SK-N-SH treated with all-trans-retinoic acid at 6 μM for 48 hours (cell line): Measurements from ENCODE around the gene SHC4.
A peak's percentile ranks its signal among the peaks of the same experiment; 100 is the strongest.

Experiments
- ATAC-seq: fragments of 200-7000 bp; cut with Tn5 transposase; 3 replicates; pipeline ENCODE4 v1.9.1; 2020; ENCODE audit warnings: mild to moderate bottlenecking, moderate library complexity
- BACH2 ChIP-seq: fragments of 250-450 bp; sonication (Bioruptor Pico); IDR thresholded peaks from 2 replicates; pipeline ENCODE4 v1.9.0; 2021; ENCODE audit warnings: mild to moderate bottlenecking, borderline replicate concordance
- ESRRG ChIP-seq: fragments of 250-450 bp; sonication (Bioruptor Pico); IDR thresholded peaks from 2 replicates; pipeline ENCODE4 v1.6.1; 2021; ENCODE audit warnings: mild to moderate bottlenecking
- GLIS3 ChIP-seq: fragments of 250-450 bp; sonication (Bioruptor Pico); IDR thresholded peaks from 2 replicates; pipeline ENCODE4 v1.5.0; 2020; ENCODE audit warnings: mild to moderate bottlenecking, moderate library complexity
- ISL1 ChIP-seq: fragments of 250-450 bp; sonication (Bioruptor Pico); IDR thresholded peaks from 2 replicates; pipeline ENCODE4 v2.1.2; 2022; ENCODE audit warnings: mild to moderate bottlenecking, moderate library complexity
- OSR1 ChIP-seq: fragments of 250-450 bp; sonication (Bioruptor Pico); IDR thresholded peaks from 2 replicates; pipeline ENCODE4 v1.8.0; 2022; ENCODE audit warnings: moderate library complexity, mild to moderate bottlenecking, inconsistent platforms
- PPARA ChIP-seq: fragments of 250-450 bp; sonication (Bioruptor Pico); IDR thresholded peaks from 2 replicates; pipeline ENCODE4 v1.5.0; 2020; ENCODE audit warnings: mild to moderate bottlenecking, borderline replicate concordance
- RARB ChIP-seq: fragments of 250-450 bp; sonication (Bioruptor Pico); IDR thresholded peaks from 2 replicates; pipeline ENCODE4 v1.8.0; 2021; ENCODE audit warnings: mild to moderate bottlenecking, moderate library complexity
- SNAI2 ChIP-seq: fragments of 250-450 bp; sonication (Bioruptor Pico); IDR thresholded peaks from 2 replicates; pipeline ENCODE4 v1.5.0; 2020; ENCODE audit warnings: mild to moderate bottlenecking, moderate library complexity
- TCF4 ChIP-seq: fragments of 250-450 bp; sonication (Bioruptor Pico); IDR thresholded peaks from 2 replicates; pipeline ENCODE4 v1.8.0; 2021; ENCODE audit warnings: mild to moderate bottlenecking, moderate library complexity, borderline replicate concordance
- TOX ChIP-seq: fragments of 250-450 bp; sonication (Bioruptor Pico); IDR thresholded peaks from 2 replicates; pipeline ENCODE4 v1.8.0; 2021; ENCODE audit warnings: mild to moderate bottlenecking, moderate library complexity, borderline replicate concordance
- ZC3H10 ChIP-seq: fragments of 250-450 bp; sonication (Bioruptor Pico); IDR thresholded peaks from 2 replicates; pipeline ENCODE4 v1.5.1; 2021; ENCODE audit warnings: mild to moderate bottlenecking, moderate library complexity
- ZFP3 ChIP-seq: fragments of 250-450 bp; sonication (Bioruptor Pico); IDR thresholded peaks from 2 replicates; pipeline ENCODE4 v1.5.0; 2020; ENCODE audit warnings: mild to moderate bottlenecking, moderate library complexity
- ZFP30 ChIP-seq: fragments of 450-650 bp; formaldehyde crosslinking; IDR thresholded peaks from 2 replicates; pipeline ENCODE4 v1.5.0; 2022; ENCODE audit warnings: mild to moderate bottlenecking, moderate library complexity
- ZNF565 ChIP-seq: fragments of 450-650 bp; formaldehyde crosslinking; conservative IDR thresholded peaks from 2 replicates; pipeline ENCODE4 v1.5.0; 2020; ENCODE audit warnings: low read depth, mild to moderate bottlenecking, moderate library complexity
- ZNF70 ChIP-seq: fragments of 450-650 bp; formaldehyde crosslinking; IDR thresholded peaks from 2 replicates; pipeline ENCODE4 v1.5.0; 2020; ENCODE audit warnings: mild to moderate bottlenecking, moderate library complexity
- ZNF8 ChIP-seq: fragments of 450-650 bp; formaldehyde crosslinking; IDR thresholded peaks from 2 replicates; pipeline ENCODE4 v1.5.0; 2020; ENCODE audit warnings: mild to moderate bottlenecking, moderate library complexity
- TF ChIP-seq, protein P1 (sequence below): fragments of 250-450 bp; sonication (Bioruptor Pico); IDR thresholded peaks from 2 replicates; pipeline ENCODE4 v1.5.0; 2020; ENCODE audit warnings: mild to moderate bottlenecking, moderate library complexity
- TF ChIP-seq, protein P2 (sequence below): fragments of 250-450 bp; sonication (Bioruptor Pico); IDR thresholded peaks from 2 replicates; pipeline ENCODE4 v1.8.0; 2020; ENCODE audit warnings: mild to moderate bottlenecking, moderate library complexity, borderline replicate concordance
- TF ChIP-seq, protein P3 (sequence below): fragments of 250-450 bp; sonication (Bioruptor Pico); IDR thresholded peaks from 2 replicates; pipeline ENCODE4 v1.5.1; 2020; ENCODE audit warnings: low read depth, mild to moderate bottlenecking, moderate library complexity
- TF ChIP-seq, protein P4 (sequence below): fragments of 250-450 bp; sonication (Bioruptor Pico); IDR thresholded peaks from 2 replicates; pipeline ENCODE4 v1.5.1; 2021; ENCODE audit warnings: mild to moderate bottlenecking, moderate library complexity
- TF ChIP-seq, protein P5 (sequence below): fragments of 250-450 bp; sonication (Bioruptor Pico); IDR thresholded peaks from 2 replicates; pipeline ENCODE4 v1.8.0; 2021; ENCODE audit warnings: low read depth, mild to moderate bottlenecking, moderate library complexity, borderline replicate concordance

Gene SHC4

DNA sequence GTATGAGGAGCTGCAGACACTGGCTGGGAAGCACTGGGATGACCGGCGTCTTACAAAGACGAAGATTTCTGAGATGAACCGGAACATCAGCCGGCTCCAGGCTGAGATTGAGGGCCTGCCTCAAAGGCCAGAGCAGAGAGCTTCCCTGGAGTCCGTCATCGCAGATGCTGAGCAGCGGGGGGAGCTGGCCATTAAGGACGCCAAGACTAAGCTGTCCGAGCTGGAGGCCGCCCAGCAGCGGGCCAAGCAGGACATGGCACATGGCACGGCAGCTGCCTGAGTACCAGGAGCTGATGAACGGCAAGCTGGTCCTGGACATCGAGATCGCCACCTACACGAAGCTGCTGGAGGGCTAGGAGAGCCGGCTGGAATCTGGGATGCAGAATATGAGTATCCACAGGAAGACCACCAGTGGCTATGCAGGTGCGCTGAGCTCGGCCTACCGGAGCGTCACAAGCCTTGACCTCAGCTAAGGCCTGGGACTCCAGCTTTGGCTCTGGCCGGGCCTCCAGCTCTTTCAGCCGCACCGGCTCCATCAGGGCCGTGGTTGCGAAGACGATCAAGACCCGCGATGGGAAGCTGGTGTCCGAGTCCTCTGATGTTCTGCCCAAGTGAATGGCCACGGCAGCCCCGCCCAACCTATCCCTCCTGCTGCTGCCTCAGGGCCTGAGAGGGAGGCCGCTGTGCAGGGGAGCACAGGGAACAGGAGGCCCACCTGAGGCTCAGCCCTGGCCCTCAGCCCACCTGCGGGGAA, 9.2 kb upstream of the SHC4 start:
- TF ChIP-seq ZNF70 (no peak), ZFP30 (no peak), SNAI2 (CRISPR knock-in tag) (no peak), GLIS3 (CRISPR knock-in tag) (no peak), PPARA (no peak), ISL1 (no peak), OSR1 (CRISPR knock-in tag) (no peak), ZC3H10 (CRISPR knock-in tag) (no peak), ESRRG (CRISPR knock-in tag) (no peak), ZNF565 (no peak), ZNF8 (CRISPR knock-in tag) (no peak), ZFP3 (no peak), BACH2 (no peak)
- TF ChIP-seq, protein P1, sequence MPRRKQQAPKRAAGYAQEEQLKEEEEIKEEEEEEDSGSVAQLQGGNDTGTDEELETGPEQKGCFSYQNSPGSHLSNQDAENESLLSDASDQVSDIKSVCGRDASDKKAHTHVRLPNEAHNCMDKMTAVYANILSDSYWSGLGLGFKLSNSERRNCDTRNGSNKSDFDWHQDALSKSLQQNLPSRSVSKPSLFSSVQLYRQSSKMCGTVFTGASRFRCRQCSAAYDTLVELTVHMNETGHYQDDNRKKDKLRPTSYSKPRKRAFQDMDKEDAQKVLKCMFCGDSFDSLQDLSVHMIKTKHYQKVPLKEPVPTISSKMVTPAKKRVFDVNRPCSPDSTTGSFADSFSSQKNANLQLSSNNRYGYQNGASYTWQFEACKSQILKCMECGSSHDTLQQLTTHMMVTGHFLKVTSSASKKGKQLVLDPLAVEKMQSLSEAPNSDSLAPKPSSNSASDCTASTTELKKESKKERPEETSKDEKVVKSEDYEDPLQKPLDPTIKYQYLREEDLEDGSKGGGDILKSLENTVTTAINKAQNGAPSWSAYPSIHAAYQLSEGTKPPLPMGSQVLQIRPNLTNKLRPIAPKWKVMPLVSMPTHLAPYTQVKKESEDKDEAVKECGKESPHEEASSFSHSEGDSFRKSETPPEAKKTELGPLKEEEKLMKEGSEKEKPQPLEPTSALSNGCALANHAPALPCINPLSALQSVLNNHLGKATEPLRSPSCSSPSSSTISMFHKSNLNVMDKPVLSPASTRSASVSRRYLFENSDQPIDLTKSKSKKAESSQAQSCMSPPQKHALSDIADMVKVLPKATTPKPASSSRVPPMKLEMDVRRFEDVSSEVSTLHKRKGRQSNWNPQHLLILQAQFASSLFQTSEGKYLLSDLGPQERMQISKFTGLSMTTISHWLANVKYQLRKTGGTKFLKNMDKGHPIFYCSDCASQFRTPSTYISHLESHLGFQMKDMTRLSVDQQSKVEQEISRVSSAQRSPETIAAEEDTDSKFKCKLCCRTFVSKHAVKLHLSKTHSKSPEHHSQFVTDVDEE, result no peak
- TF ChIP-seq, protein P2, sequence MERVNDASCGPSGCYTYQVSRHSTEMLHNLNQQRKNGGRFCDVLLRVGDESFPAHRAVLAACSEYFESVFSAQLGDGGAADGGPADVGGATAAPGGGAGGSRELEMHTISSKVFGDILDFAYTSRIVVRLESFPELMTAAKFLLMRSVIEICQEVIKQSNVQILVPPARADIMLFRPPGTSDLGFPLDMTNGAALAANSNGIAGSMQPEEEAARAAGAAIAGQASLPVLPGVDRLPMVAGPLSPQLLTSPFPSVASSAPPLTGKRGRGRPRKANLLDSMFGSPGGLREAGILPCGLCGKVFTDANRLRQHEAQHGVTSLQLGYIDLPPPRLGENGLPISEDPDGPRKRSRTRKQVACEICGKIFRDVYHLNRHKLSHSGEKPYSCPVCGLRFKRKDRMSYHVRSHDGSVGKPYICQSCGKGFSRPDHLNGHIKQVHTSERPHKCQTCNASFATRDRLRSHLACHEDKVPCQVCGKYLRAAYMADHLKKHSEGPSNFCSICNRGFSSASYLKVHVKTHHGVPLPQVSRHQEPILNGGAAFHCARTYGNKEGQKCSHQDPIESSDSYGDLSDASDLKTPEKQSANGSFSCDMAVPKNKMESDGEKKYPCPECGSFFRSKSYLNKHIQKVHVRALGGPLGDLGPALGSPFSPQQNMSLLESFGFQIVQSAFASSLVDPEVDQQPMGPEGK (CRISPR knock-in tag), result no peak
- TF ChIP-seq, protein P3, sequence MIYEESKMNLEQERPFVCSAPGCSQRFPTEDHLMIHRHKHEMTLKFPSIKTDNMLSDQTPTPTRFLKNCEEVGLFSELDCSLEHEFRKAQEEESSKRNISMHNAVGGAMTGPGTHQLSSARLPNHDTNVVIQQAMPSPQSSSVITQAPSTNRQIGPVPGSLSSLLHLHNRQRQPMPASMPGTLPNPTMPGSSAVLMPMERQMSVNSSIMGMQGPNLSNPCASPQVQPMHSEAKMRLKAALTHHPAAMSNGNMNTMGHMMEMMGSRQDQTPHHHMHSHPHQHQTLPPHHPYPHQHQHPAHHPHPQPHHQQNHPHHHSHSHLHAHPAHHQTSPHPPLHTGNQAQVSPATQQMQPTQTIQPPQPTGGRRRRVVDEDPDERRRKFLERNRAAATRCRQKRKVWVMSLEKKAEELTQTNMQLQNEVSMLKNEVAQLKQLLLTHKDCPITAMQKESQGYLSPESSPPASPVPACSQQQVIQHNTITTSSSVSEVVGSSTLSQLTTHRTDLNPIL (CRISPR knock-in tag), result no peak
- TF ChIP-seq, protein P4, sequence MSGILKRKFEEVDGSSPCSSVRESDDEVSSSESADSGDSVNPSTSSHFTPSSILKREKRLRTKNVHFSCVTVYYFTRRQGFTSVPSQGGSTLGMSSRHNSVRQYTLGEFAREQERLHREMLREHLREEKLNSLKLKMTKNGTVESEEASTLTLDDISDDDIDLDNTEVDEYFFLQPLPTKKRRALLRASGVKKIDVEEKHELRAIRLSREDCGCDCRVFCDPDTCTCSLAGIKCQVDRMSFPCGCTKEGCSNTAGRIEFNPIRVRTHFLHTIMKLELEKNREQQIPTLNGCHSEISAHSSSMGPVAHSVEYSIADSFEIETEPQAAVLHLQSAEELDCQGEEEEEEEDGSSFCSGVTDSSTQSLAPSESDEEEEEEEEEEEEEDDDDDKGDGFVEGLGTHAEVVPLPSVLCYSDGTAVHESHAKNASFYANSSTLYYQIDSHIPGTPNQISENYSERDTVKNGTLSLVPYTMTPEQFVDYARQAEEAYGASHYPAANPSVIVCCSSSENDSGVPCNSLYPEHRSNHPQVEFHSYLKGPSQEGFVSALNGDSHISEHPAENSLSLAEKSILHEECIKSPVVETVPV (CRISPR knock-in tag), result no peak
- TF ChIP-seq, protein P5, sequence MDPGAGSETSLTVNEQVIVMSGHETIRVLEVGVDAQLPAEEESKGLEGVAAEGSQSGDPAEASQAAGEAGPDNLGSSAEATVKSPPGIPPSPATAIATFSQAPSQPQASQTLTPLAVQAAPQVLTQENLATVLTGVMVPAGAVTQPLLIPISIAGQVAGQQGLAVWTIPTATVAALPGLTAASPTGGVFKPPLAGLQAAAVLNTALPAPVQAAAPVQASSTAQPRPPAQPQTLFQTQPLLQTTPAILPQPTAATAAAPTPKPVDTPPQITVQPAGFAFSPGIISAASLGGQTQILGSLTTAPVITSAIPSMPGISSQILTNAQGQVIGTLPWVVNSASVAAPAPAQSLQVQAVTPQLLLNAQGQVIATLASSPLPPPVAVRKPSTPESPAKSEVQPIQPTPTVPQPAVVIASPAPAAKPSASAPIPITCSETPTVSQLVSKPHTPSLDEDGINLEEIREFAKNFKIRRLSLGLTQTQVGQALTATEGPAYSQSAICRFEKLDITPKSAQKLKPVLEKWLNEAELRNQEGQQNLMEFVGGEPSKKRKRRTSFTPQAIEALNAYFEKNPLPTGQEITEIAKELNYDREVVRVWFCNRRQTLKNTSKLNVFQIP (CRISPR knock-in tag), result no peak
- ATAC-seq, result no peak

DNA sequence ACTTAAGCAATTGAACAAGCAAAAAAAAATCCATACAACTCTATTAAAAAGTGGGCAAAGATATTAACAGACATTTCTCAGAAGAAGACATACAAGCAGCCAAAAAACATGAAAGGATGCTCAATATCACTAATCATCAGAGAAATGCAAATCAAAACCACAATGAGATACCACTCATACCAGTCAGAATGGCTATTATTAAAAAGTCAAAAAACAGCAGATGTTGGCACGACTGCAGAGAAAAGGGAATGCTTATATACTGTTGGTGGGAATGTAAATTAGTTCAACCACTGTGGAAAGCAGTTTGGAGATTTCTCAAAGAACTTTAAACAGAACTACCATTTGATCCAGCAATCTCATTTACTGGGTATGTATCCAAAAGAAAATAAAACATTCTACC, 7.2 kb upstream of the SHC4 start:
- ATAC-seq, result 0 out of 3 replicates have a peak, but pooled peaks have one; percentile 8

DNA sequence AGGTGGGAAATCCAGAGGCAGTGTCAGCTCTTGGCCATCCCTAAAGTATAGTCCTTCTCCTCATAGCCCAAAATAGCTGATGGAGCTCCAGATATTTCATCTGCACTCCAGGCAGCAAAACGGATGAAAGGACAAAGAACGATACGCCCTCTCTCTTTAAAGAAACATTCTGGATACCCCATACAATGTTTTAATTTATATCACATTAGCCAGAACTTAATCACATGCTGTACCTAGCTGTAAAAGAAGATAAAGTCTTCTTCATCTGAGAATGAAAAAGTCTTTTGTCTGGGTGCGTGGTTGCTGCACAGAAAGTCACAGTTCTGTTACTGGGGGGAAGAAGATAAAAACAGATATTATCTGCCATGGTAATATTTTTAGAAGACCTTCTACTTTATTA, 4.3 kb upstream of the SHC4 start:
- no peak for ATAC-seq
- TF ChIP-seq ZFP30, result no peak
- TF ChIP-seq GLIS3 (CRISPR knock-in tag), result no peak
- TF ChIP-seq, protein P2 (CRISPR knock-in tag), result no peak
- no peak for TF ChIP-seq TOX
- no peak for TF ChIP-seq ZC3H10 (CRISPR knock-in tag)
- TF ChIP-seq ZNF70, result no peak
- no peak for TF ChIP-seq OSR1 (CRISPR knock-in tag)
- no peak for TF ChIP-seq ZNF8 (CRISPR knock-in tag)
- TF ChIP-seq, protein P5 (CRISPR knock-in tag), result no peak
- TF ChIP-seq ISL1, result no peak
- TF ChIP-seq ESRRG (CRISPR knock-in tag), result no peak
- TF ChIP-seq, protein P4 (CRISPR knock-in tag), result no peak
- TF ChIP-seq PPARA, result no peak
- TF ChIP-seq ZNF565, result no peak
- TF ChIP-seq TCF4, result no peak
- no peak for TF ChIP-seq RARB
- no peak for TF ChIP-seq BACH2
- TF ChIP-seq ZFP3, result no peak
- TF ChIP-seq SNAI2 (CRISPR knock-in tag), result no peak
